Muscle of leg (tissue), 11 donors: ENCODE results near the gene WWOX. TPM values are rescaled to one million over a fixed set of nuclear protein-coding genes. Genes with fewer than 3 reads are reported as not detected.
A peak's percentile ranks its signal among the peaks of the same experiment; 100 is the strongest.

Experiments
- DNase-seq: peaks from one replicate; pipeline ENCODE4 v3.0.0; 2013
- H3K27ac ChIP-seq: one replicate; pipeline ENCODE4 v1.5.1; 2013; ENCODE audit warnings: mild to moderate bottlenecking, low read length, control low read depth
- H3K27me3 ChIP-seq: one replicate; pipeline ENCODE4 v1.6.1; 2013; ENCODE audit warnings: low read length; ENCODE audit not compliant: control insufficient read depth, insufficient read depth
- H3K36me3 ChIP-seq: one replicate; pipeline ENCODE4 v1.6.1; 2013; ENCODE audit warnings: low read length; ENCODE audit not compliant: control insufficient read depth, insufficient read depth
- H3K4me1 ChIP-seq: one replicate; pipeline ENCODE4 v1.6.1; 2013; ENCODE audit warnings: low read length; ENCODE audit not compliant: control insufficient read depth, insufficient read depth
- H3K4me3 ChIP-seq: one replicate; pipeline ENCODE4 v1.5.1; 2013; ENCODE audit warnings: low read length, control low read depth
- H3K9me3 ChIP-seq: replicated peaks from 2 replicates; pipeline ENCODE4 v1.6.1; 2013; ENCODE audit warnings: low read depth, low read length; ENCODE audit not compliant: control insufficient read depth
- WGBS: methylation state at CpG from one replicate; pipeline ENCODE4 v1.1.5; 2013; ENCODE audit warnings: missing lambda C conversion rate; ENCODE audit not compliant: insufficient coverage; 5-methylcytosine and 5-hydroxymethylcytosine counted together
- polyA plus RNA-seq, 8 donors: library from polyadenylated mRNA; unstranded; fragments of 120-200 nt; gene quantifications; one replicate each; pipeline versions ENCODE4 v1.2.1 to v1.2.3, GENCODE V29; 2013; ENCODE audit warnings: inconsistent platforms in 1 of 8, low replicate concordance in 1 of 8; ENCODE audit not compliant: insufficient read length in 8 of 8, insufficient read depth in 1 of 8
- total RNA-seq: library from RNA; stranded (reverse); fragments of 120-200 nt; gene quantifications from one replicate; pipeline ENCODE4 v1.2.4, GENCODE V29; 2013

The WWOX gene
- total and polyA plus RNA-seq, 9 donors, result 8.1 to 15.8 (median 12.2) TPM

GRCh38 chr16:78900966-78901365 lies 801.5 kb downstream of the WWOX start:
- Histone ChIP-seq H3K27me3 (no peaks in the 10 kb centered on the region), H3K9me3 (peaks cover 3% of the 10 kb centered on the region), H3K27ac (no peak overlapping the region), H3K4me1 (peaks cover 6% of the 10 kb centered on the region), H3K4me3 (no peak overlapping the region), H3K36me3 (no peaks in the 10 kb centered on the region)
- WGBS, result 100% methylated on average over 1 of the region's 4 CpGs
- DNase-seq, result no peak

GRCh38 chr16:78902321-78902720 lies 802.9 kb downstream of the WWOX start:
- Histone ChIP-seq H3K27me3 (no peaks in the 10 kb centered on the region), H3K4me3 (no peak overlapping the region), H3K36me3 (no peaks in the 10 kb centered on the region), H3K4me1 (peaks cover 6% of the 10 kb centered on the region), H3K27ac (peak overlapping the region; percentile 10), H3K9me3 (peaks cover 3% of the 10 kb centered on the region)
- WGBS, result 77% methylated on average over 11 of the region's 13 CpGs
- no peak for DNase-seq

- Histone ChIP-seq H3K27ac (no peak overlapping the region), H3K4me3 (no peak overlapping the region), H3K36me3 (no peaks in the 10 kb centered on the region), H3K9me3 (peaks cover 3% of the 10 kb centered on the region), H3K4me1 (peaks cover 6% of the 10 kb centered on the region), H3K27me3 (no peaks in the 10 kb centered on the region)
- WGBS, result 94% methylated on average over 2 of the region's 4 CpGs
- DNase-seq, result no peak
Measured at GRCh38 chr16:78903237-78903636, 803.8 kb downstream of the WWOX start.

GRCh38 chr16:78903843-78904242 lies 804.4 kb downstream of the WWOX start:
- DNase-seq, result no peak
- no peaks in the 10 kb centered on the region for H3K27me3 ChIP-seq
- H3K4me3 ChIP-seq, result no peak overlapping the region
- no peaks in the 10 kb centered on the region for H3K36me3 ChIP-seq
- H3K9me3 ChIP-seq, result peaks cover 3% of the 10 kb centered on the region
- H3K4me1 ChIP-seq, result peaks cover 6% of the 10 kb centered on the region
- 80% methylated on average over 1 of the region's 4 CpGs for WGBS
- H3K27ac ChIP-seq, result no peak overlapping the region

GRCh38 chr16:78906135-78906534 lies 806.7 kb downstream of the WWOX start:
- no peak overlapping the region for H3K27ac ChIP-seq
- H3K9me3 ChIP-seq, result peaks cover 3% of the 10 kb centered on the region
- H3K4me1 ChIP-seq, result peaks cover 6% of the 10 kb centered on the region
- H3K36me3 ChIP-seq, result no peaks in the 10 kb centered on the region
- H3K4me3 ChIP-seq, result no peak overlapping the region
- no peak for DNase-seq
- H3K27me3 ChIP-seq, result no peaks in the 10 kb centered on the region
- 88% methylated on average over 1 of the region's 3 CpGs for WGBS

- Histone ChIP-seq H3K27me3 (no peaks in the 10 kb centered on the region), H3K9me3 (no peaks in the 10 kb centered on the region), H3K36me3 (no peaks in the 10 kb centered on the region), H3K4me3 (no peak overlapping the region), H3K4me1 (no peaks in the 10 kb centered on the region), H3K27ac (no peak overlapping the region)
- DNase-seq, result no peak
- WGBS, result 14% methylated on average over 2 of the region's 5 CpGs
Measured at GRCh38 chr16:78909226-78909625, 809.8 kb downstream of the WWOX start.

- H3K9me3 ChIP-seq, result no peaks in the 10 kb centered on the region
- H3K27ac ChIP-seq, result no peak overlapping the region
- H3K36me3 ChIP-seq, result no peaks in the 10 kb centered on the region
- no peak overlapping the region for H3K4me3 ChIP-seq
- no peak for DNase-seq
- no CpG with 5 or more reads among the region's 9 CpGs for WGBS
- no peaks in the 10 kb centered on the region for H3K27me3 ChIP-seq
- peaks cover 8% of the 10 kb centered on the region for H3K4me1 ChIP-seq
Measured at GRCh38 chr16:78915811-78916345, 816.4 kb downstream of the WWOX start.

GRCh38 chr16:78916928-78917545 lies 817.6 kb downstream of the WWOX start:
- peaks cover 9% of the 10 kb centered on the region for H3K9me3 ChIP-seq
- no peak overlapping the region for H3K4me3 ChIP-seq
- H3K27ac ChIP-seq, result no peak overlapping the region
- H3K36me3 ChIP-seq, result no peaks in the 10 kb centered on the region
- DNase-seq, result peak; percentile 62
- WGBS, result 94% methylated on average over 2 of the region's 7 CpGs
- no peaks in the 10 kb centered on the region for H3K27me3 ChIP-seq
- H3K4me1 ChIP-seq, result peaks cover 8% of the 10 kb centered on the region

GRCh38 chr16:78918805-78919305 lies 819.4 kb downstream of the WWOX start:
- no CpG with 5 or more reads among the region's 8 CpGs for WGBS
- no peak for DNase-seq
- no peaks in the 10 kb centered on the region for H3K27me3 ChIP-seq
- no peak overlapping the region for H3K4me3 ChIP-seq
- H3K36me3 ChIP-seq, result no peaks in the 10 kb centered on the region
- H3K9me3 ChIP-seq, result peaks cover 13% of the 10 kb centered on the region
- H3K4me1 ChIP-seq, result peaks cover 8% of the 10 kb centered on the region
- no peak overlapping the region for H3K27ac ChIP-seq

- Histone ChIP-seq H3K27me3 (no peaks in the 10 kb centered on the region), H3K36me3 (no peaks in the 10 kb centered on the region), H3K9me3 (peaks cover 13% of the 10 kb centered on the region), H3K27ac (no peak overlapping the region), H3K4me1 (peaks cover 8% of the 10 kb centered on the region), H3K4me3 (no peak overlapping the region)
- DNase-seq, result no peak
- WGBS, result 79% methylated on average over 6 of the region's 8 CpGs
Measured at GRCh38 chr16:78919852-78920251, 820.4 kb downstream of the WWOX start.
